Epithelial cell of proximal tubule (primary cell): ENCODE measurements around the gene CAMK2D. TPM values are rescaled to one million over a fixed set of nuclear protein-coding genes. Genes with fewer than 3 reads are reported as not detected.

Experiments used
- DNase-seq: peaks from one replicate; pipeline ENCODE4 v3.0.0-alpha.2; 2011; ENCODE audit warnings: low read depth
- H3K4me3 ChIP-seq: 2 replicates; pipeline ENCODE4 v1.5.1; 2011; ENCODE audit warnings: low read depth, mild to moderate bottlenecking, low read length
- total RNA-seq: library from RNA; depleted of rRNA; stranded (reverse); fragments of >200 nt; gene quantifications from 2 replicates; pipeline ENCODE4 v1.2.3, GENCODE V29; 2015
- TF ChIP-seq, protein P1 (sequence below): conservative IDR thresholded peaks from 2 replicates; pipeline ENCODE4 v1.5.1; 2012; ENCODE audit warnings: low read depth, mild to moderate bottlenecking, low read length

CAMK2D gene
- total RNA-seq, 1 donor from 2014 or later: 42.2 TPM

DNA sequence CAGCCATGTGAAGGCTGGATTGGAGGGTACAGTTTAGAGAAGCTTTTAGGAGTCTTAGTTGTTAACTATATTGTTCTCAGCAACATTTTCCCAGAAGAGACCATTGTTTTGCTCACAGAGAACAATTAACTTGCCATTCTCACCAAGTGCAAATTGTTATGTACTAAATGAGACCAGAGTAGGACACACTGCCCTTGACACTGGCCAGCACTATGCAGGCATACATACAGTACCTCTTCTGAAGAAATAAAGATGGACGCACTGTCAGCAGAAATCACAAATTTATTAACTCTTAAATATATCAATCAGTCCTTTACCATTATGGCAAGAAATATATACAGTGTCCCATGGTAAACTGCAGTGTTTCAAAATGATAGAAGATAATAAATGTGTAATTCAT lies 309.4 kb downstream of the CAMK2D start:
- DNase-seq: no peak
- TF ChIP-seq, protein P1, sequence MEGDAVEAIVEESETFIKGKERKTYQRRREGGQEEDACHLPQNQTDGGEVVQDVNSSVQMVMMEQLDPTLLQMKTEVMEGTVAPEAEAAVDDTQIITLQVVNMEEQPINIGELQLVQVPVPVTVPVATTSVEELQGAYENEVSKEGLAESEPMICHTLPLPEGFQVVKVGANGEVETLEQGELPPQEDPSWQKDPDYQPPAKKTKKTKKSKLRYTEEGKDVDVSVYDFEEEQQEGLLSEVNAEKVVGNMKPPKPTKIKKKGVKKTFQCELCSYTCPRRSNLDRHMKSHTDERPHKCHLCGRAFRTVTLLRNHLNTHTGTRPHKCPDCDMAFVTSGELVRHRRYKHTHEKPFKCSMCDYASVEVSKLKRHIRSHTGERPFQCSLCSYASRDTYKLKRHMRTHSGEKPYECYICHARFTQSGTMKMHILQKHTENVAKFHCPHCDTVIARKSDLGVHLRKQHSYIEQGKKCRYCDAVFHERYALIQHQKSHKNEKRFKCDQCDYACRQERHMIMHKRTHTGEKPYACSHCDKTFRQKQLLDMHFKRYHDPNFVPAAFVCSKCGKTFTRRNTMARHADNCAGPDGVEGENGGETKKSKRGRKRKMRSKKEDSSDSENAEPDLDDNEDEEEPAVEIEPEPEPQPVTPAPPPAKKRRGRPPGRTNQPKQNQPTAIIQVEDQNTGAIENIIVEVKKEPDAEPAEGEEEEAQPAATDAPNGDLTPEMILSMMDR: no peak
- no peak overlapping the region for H3K4me3 ChIP-seq

DNA sequence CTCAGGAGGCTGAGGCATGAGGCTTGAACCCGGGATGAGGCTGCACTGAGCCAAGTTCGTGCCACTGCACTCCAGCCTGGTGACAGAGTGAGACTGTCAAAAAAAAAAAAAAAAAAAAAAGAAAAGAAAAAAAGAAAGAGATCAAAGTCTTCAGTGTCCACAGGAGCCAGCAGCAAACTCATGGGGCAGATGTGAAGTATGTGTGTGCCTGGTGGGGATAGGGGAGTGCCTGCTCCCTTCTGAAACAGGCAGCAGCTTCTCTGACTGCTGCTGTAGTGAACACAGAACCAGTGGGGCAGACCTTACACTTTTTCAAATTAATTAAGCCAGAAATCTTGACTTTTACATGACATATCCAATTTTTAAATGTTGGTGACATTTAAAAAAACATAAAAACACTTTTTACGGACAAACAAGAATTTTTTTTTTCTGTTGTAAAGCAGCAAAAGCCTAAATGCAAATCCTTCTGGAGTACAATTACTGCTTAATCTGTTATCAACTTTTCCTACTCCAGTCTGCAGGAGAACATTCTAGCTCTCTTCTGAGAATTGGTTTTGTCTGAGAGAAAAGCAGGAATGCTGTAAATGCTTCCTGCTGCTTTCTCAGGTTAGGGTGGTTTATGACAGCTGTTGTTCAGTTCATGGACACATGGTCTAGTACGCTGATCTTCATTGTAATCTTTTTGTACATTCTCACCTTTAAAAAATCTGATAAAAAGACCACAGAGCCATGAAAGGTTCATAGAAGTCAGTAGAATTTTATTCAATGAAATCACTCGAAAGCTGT lies 311.1 kb downstream of the CAMK2D start:
- TF ChIP-seq, protein P1: no peak
- H3K4me3 ChIP-seq: no peak overlapping the region
- no peak for DNase-seq

DNA sequence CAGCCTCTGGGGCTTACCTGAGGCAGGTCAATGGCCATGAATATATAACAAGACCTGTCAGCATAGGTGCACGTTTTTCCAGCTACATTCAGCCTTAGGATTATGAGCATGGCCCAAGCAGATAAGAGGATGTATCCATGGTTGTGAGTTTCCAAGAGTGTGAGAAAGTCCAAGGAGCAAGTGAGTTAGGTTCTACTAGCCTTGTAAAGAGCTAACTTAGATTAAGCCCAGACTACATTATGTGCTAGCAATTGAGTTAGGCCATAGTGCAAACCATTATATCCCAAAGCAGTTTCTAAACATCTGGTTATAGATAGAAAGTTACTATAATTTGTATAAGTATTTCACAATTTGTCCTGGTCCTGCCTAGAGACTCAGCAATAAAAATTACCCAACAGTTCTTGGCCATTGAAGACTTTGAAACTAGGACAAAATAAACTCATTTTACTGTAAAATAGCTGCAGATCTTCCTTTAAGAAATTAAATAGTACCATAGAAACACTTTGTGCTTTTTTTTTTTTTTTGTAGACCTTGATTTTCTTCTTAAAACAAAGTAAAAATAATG lies 312.0 kb downstream of the CAMK2D start:
- TF ChIP-seq, protein P1: no peak
- no peak overlapping the region for H3K4me3 ChIP-seq

DNA sequence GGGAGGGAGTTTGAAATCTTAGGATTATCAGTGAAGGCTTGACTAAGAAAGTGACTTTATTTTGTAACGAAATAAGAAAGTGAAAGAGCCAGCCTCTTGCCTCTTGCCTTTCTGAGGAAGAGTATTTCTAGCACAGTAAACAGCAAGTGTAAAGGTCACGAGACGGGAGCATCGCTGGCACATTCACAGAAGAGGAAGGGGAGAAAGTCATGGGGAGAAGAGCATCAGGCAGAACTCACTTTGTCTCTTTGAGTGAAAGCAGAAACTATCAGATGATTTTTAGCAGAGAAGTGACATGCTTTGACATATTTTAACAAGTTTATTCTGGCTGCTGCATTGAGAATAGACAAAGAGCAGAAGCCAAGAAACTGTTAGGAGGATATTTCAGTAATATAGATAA lies 313.8 kb downstream of the CAMK2D start:
- TF ChIP-seq, protein P1: no peak
- H3K4me3 ChIP-seq: no peak overlapping the region
- no peak for DNase-seq

More for the DNA sequence above, 312.0 kb downstream of the CAMK2D start:
- DNase-seq: no peak

DNA sequence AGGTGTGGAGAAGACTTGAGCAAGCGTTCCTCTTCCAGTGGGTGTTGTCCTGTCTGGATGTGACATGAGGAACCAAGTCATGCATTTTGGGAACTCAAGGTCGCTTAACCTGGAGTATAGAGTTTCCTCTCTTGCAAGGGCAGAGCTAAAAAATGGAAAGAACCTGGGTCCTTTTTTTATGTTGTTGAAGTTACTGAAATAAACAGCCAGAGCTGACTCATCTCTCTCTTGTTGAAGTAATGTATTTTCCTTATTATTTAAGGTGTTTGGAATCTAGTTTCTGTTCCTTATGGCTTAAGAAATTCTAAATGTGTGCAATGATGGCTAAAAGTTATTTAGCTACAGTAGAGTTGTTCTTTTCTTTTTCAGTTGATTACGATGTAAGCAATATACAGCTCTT lies 314.5 kb downstream of the CAMK2D start:
- no peak overlapping the region for H3K4me3 ChIP-seq
- DNase-seq: no peak
- TF ChIP-seq, protein P1: no peak

DNA sequence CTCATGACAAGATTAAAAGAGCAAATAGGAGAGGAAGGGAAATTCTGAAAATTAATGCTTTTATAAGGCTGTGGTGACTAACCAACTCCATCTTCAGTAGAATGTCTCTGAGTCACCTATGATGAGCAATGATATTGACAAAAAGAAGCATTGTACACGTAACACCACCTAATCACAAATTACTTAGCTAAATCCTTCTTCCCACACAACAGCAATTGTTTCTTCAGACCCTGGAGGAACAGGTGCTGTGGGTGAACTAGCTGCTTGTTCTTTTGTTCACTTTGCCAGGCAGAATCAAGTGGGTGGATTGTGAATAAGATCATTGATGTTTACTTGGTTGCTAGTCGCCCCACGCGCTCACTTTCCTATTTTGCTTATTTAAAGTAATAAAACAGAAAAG lies 315.5 kb downstream of the CAMK2D start:
- peak; percentile 74 for DNase-seq
- H3K4me3 ChIP-seq: no peak overlapping the region

More for the DNA sequence above, 315.5 kb downstream of the CAMK2D start:
- TF ChIP-seq, protein P1: no peak
